ENCODE data around the gene TICAM1.

TICAM1 gene

DNA sequence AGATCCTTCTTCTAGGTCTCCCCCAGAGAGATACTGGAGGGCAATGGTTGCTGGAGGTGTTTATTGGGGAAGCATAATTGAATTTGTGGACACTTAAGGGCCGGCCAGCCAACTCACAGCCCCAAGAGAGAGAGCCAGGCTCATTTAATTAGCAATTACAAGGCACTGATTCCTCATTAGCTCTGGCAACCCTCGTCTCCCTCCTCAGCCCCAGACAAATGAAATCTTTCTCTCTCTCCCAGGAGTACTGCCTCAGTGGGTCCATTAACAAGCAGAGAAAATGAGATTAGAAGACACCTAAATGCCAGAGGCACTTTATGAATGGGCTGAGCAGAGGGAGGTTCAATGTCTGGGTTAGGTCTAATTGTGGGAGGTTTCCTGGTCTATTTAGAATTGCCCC, 58.9 kb downstream of the TICAM1 start:
- DNase-seq (ENCODE audit: low read depth in 2 of 2) = no peak

GRCh38 chr19:4768934-4769777, 62.4 kb downstream of the TICAM1 start:
- peak; percentile 70 to 72 for DNase-seq (ENCODE audit: low read depth in 2 of 2)

Data from activated CD4-positive, alpha-beta T cell treated with anti-CD3 and anti-CD28 coated beads for 24 hours (primary cell).